ENCODE results near the gene UTS2. TPM values are rescaled to one million over a fixed set of nuclear protein-coding genes. Genes with fewer than 3 reads are reported as not detected.

UTS2 gene
- total RNA-seq, 1 experiment from 2014 or later: not detected

DNA sequence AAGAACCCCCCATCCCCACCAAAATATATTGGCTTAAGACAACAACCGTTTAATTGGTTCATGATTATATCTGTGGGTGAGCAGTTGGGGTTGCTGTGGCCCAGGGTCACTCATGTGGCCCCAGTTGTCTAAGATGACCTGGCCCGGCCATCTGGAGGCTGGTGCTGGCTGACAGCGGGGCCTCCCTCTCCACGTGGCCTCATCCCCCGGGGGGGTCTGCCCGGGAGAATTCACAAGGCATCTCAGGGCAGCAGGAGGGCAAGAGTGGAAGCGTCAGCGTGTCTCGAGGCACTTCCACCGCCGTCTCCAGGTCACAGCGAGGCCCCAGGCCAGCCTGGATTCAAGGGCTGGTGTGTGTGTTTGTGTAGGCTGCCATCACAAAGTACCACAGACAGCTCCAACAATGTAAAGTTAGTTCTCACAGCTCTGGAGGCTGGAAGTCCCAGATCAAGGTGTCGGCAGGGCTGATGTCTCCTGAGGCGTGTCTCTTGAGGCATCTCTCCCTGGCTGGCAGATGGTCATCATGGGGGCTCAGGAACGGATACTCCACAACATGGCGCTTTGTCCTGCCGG is 11.0 kb upstream of the UTS2 start (continued):
- TF ChIP-seq IRF1 (CRISPR knock-in tag; IDR thresholded peaks at IDR 0.05) (no peak), E2F1 (CRISPR knock-in tag; IDR thresholded peaks at IDR 0.05) (no peak), ZNF219 (CRISPR knock-in tag; IDR thresholded peaks at IDR 0.05; ENCODE audit: borderline replicate concordance) (no peak)

- Mint-ChIP-seq H3K9me3 (no peaks in the 10 kb centered on the region; the same call in 1 of the 2 replicates), H3K4me1 (no peaks in the 10 kb centered on the region), H3K36me3 (no peaks in the 10 kb centered on the region), H3K27ac (no peak overlapping the region), H3K4me3 (no peak overlapping the region), H3K27me3 (ENCODE audit: low read depth) (no peaks in the 10 kb centered on the region)
- ATAC-seq (peak; percentile 22; the same call in 1 of the 2 replicates), DNase-seq (ENCODE audit: low spot score) (no peak)
- ChIA-PET CTCF (no interaction called here), POLR2A (no interaction called here)
- TF ChIP-seq EMX1 (CRISPR knock-in tag; IDR thresholded peaks at IDR 0.05) (no peak), ZNF232 (CRISPR knock-in tag; IDR thresholded peaks at IDR 0.05) (no peak), NFYB (CRISPR knock-in tag; conservative IDR thresholded peaks at IDR 0.05; ENCODE audit: low read depth) (no peak), ZNF425 (CRISPR knock-in tag; conservative IDR thresholded peaks at IDR 0.05) (no peak), GTF2I (CRISPR knock-in tag; conservative IDR thresholded peaks at IDR 0.05) (no peak), GABPB1 (CRISPR knock-in tag; IDR thresholded peaks at IDR 0.05) (no peak), ZBTB21 (CRISPR knock-in tag; IDR thresholded peaks at IDR 0.05; ENCODE audit: borderline replicate concordance) (no peak), ZSCAN18 (CRISPR knock-in tag; IDR thresholded peaks at IDR 0.05) (no peak), ATF2 (CRISPR knock-in tag; IDR thresholded peaks at IDR 0.05; ENCODE audit: borderline replicate concordance, low read depth) (no peak), ZNF263 (CRISPR knock-in tag; IDR thresholded peaks at IDR 0.05; ENCODE audit: low read depth) (no peak)
- TF ChIP-seq, protein P1, sequence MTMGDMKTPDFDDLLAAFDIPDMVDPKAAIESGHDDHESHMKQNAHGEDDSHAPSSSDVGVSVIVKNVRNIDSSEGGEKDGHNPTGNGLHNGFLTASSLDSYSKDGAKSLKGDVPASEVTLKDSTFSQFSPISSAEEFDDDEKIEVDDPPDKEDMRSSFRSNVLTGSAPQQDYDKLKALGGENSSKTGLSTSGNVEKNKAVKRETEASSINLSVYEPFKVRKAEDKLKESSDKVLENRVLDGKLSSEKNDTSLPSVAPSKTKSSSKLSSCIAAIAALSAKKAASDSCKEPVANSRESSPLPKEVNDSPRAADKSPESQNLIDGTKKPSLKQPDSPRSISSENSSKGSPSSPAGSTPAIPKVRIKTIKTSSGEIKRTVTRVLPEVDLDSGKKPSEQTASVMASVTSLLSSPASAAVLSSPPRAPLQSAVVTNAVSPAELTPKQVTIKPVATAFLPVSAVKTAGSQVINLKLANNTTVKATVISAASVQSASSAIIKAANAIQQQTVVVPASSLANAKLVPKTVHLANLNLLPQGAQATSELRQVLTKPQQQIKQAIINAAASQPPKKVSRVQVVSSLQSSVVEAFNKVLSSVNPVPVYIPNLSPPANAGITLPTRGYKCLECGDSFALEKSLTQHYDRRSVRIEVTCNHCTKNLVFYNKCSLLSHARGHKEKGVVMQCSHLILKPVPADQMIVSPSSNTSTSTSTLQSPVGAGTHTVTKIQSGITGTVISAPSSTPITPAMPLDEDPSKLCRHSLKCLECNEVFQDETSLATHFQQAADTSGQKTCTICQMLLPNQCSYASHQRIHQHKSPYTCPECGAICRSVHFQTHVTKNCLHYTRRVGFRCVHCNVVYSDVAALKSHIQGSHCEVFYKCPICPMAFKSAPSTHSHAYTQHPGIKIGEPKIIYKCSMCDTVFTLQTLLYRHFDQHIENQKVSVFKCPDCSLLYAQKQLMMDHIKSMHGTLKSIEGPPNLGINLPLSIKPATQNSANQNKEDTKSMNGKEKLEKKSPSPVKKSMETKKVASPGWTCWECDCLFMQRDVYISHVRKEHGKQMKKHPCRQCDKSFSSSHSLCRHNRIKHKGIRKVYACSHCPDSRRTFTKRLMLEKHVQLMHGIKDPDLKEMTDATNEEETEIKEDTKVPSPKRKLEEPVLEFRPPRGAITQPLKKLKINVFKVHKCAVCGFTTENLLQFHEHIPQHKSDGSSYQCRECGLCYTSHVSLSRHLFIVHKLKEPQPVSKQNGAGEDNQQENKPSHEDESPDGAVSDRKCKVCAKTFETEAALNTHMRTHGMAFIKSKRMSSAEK (CRISPR knock-in tag; IDR thresholded peaks at IDR 0.05; ENCODE audit: borderline replicate concordance): no peak
- TF ChIP-seq, protein P2, sequence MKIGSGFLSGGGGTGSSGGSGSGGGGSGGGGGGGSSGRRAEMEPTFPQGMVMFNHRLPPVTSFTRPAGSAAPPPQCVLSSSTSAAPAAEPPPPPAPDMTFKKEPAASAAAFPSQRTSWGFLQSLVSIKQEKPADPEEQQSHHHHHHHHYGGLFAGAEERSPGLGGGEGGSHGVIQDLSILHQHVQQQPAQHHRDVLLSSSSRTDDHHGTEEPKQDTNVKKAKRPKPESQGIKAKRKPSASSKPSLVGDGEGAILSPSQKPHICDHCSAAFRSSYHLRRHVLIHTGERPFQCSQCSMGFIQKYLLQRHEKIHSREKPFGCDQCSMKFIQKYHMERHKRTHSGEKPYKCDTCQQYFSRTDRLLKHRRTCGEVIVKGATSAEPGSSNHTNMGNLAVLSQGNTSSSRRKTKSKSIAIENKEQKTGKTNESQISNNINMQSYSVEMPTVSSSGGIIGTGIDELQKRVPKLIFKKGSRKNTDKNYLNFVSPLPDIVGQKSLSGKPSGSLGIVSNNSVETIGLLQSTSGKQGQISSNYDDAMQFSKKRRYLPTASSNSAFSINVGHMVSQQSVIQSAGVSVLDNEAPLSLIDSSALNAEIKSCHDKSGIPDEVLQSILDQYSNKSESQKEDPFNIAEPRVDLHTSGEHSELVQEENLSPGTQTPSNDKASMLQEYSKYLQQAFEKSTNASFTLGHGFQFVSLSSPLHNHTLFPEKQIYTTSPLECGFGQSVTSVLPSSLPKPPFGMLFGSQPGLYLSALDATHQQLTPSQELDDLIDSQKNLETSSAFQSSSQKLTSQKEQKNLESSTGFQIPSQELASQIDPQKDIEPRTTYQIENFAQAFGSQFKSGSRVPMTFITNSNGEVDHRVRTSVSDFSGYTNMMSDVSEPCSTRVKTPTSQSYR (CRISPR knock-in tag; IDR thresholded peaks at IDR 0.05): no peak
- TF ChIP-seq, protein P3, sequence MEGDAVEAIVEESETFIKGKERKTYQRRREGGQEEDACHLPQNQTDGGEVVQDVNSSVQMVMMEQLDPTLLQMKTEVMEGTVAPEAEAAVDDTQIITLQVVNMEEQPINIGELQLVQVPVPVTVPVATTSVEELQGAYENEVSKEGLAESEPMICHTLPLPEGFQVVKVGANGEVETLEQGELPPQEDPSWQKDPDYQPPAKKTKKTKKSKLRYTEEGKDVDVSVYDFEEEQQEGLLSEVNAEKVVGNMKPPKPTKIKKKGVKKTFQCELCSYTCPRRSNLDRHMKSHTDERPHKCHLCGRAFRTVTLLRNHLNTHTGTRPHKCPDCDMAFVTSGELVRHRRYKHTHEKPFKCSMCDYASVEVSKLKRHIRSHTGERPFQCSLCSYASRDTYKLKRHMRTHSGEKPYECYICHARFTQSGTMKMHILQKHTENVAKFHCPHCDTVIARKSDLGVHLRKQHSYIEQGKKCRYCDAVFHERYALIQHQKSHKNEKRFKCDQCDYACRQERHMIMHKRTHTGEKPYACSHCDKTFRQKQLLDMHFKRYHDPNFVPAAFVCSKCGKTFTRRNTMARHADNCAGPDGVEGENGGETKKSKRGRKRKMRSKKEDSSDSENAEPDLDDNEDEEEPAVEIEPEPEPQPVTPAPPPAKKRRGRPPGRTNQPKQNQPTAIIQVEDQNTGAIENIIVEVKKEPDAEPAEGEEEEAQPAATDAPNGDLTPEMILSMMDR (IDR thresholded peaks at IDR 0.05): no peak
These were observed 9.6 kb upstream of the UTS2 start for GRCh38 chr1:7862211-7863060.

All from WTC11 (cell line).